WTC11 (cell line): ENCODE measurements around the gene ABHD4.

Experiments used
- CTCF ChIP-seq: fragments of 200-600 bp; IDR thresholded peaks from 2 replicates; pipeline ENCODE4 v1.8.0; 2022; ENCODE audit warnings: antibody characterized with exemption
- JUN ChIP-seq: sonication (generic); formaldehyde crosslinking; IDR thresholded peaks from 2 replicates; pipeline ENCODE4 v1.8.0; 2023; ENCODE audit warnings: mild to moderate bottlenecking, missing genetic modification reagents
- NFYB ChIP-seq: sonication (generic); formaldehyde crosslinking; conservative IDR thresholded peaks from 2 replicates; pipeline ENCODE4 v1.8.0; 2022; ENCODE audit warnings: low read depth, missing genetic modification reagents
- PRDM15 ChIP-seq: sonication (generic); formaldehyde crosslinking; IDR thresholded peaks from 2 replicates; pipeline ENCODE4 v1.8.0; 2022; ENCODE audit warnings: missing genetic modification reagents
- TEAD4 ChIP-seq: sonication (generic); formaldehyde crosslinking; IDR thresholded peaks from 2 replicates; pipeline ENCODE4 v1.8.0; 2022; ENCODE audit warnings: mild to moderate bottlenecking, missing genetic modification reagents

GRCh38 chr14:22593601-22594000, 4.5 kb upstream of the ABHD4 start:
- no peak for TF ChIP-seq CTCF
- no peak for TF ChIP-seq JUN (CRISPR knock-in tag)
- no peak for TF ChIP-seq TEAD4
- no peak for TF ChIP-seq NFYB (CRISPR knock-in tag)
- no peak for TF ChIP-seq PRDM15 (CRISPR knock-in tag)
